ENCODE data around the gene RSPH10B.
"Not testable (repeated sequence)": the region's sequence is repeated elsewhere in the genome, so short reads cannot be mapped to it uniquely, and the experiment has no call there.

DNA sequence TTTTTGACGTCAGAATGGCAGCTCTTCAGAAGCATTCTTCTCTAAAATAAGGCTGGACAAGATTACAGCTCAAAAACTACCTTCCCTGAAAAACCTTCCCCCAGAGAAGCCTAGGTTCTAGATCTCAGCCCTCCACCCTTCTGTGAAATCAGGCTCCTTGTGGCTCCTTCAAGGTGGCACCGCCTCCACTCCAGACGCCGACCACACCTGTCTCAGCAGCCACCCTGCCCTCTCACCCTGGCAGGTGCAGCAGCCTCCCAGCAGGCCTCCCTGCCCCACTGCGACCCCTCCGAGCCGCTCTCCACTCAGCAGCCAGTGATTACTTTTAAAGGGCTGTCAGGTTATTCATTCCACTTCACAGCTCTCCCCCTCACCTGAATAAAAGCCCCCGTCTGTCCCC, 3.1 kb upstream of the RSPH10B start:
- TF ChIP-seq, protein P1, sequence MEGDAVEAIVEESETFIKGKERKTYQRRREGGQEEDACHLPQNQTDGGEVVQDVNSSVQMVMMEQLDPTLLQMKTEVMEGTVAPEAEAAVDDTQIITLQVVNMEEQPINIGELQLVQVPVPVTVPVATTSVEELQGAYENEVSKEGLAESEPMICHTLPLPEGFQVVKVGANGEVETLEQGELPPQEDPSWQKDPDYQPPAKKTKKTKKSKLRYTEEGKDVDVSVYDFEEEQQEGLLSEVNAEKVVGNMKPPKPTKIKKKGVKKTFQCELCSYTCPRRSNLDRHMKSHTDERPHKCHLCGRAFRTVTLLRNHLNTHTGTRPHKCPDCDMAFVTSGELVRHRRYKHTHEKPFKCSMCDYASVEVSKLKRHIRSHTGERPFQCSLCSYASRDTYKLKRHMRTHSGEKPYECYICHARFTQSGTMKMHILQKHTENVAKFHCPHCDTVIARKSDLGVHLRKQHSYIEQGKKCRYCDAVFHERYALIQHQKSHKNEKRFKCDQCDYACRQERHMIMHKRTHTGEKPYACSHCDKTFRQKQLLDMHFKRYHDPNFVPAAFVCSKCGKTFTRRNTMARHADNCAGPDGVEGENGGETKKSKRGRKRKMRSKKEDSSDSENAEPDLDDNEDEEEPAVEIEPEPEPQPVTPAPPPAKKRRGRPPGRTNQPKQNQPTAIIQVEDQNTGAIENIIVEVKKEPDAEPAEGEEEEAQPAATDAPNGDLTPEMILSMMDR (IDR thresholded peaks at IDR 0.05) = not testable (repeated sequence)
- not testable (repeated sequence) for TF ChIP-seq POLR2A (IDR thresholded peaks at IDR 0.05)
